GM18519 (cell line): ENCODE measurements around the gene TMC7.

Experiments used
- ATAC-seq: cut with Tn5 transposase; IDR thresholded peaks from one replicate; pipeline ENCODE4 v1.9.1; 2021; ENCODE audit warnings: mild to moderate bottlenecking, moderate library complexity; ENCODE audit not compliant: unreplicated experiment, low FRiP score

TMC7 gene

GRCh38 chr16:19086322-19087199 lies 102.8 kb downstream of the TMC7 start:
- ATAC-seq = no peak

GRCh38 chr16:19088341-19088916 lies 104.7 kb downstream of the TMC7 start:
- no peak for ATAC-seq

GRCh38 chr16:19089410-19089955 lies 105.7 kb downstream of the TMC7 start:
- no peak for ATAC-seq

GRCh38 chr16:19090916-19091315 lies 107.2 kb downstream of the TMC7 start:
- no peak for ATAC-seq

- ATAC-seq = no peak
Measured at GRCh38 chr16:19092653-19093410, 109.1 kb downstream of the TMC7 start.

GRCh38 chr16:19093631-19094541 lies 110.2 kb downstream of the TMC7 start:
- ATAC-seq = no peak

GRCh38 chr16:19094542-19095365 lies 111.0 kb downstream of the TMC7 start:
- no peak for ATAC-seq

- ATAC-seq = no peak
Measured at GRCh38 chr16:19095654-19096053, 111.9 kb downstream of the TMC7 start.

GRCh38 chr16:19098173-19098572 lies 114.4 kb downstream of the TMC7 start:
- no peak for ATAC-seq

GRCh38 chr16:19102187-19102872 lies 118.6 kb downstream of the TMC7 start:
- no peak for ATAC-seq

- ATAC-seq = no peak
Measured at GRCh38 chr16:19104607-19105006, 120.9 kb downstream of the TMC7 start.

- ATAC-seq = no peak
Measured at GRCh38 chr16:19105131-19105530, 121.4 kb downstream of the TMC7 start.

GRCh38 chr16:19105891-19106624 lies 122.3 kb downstream of the TMC7 start:
- ATAC-seq = no peak

- ATAC-seq = no peak
Measured at GRCh38 chr16:19106625-19107020, 122.9 kb downstream of the TMC7 start.

- ATAC-seq = no peak
Measured at GRCh38 chr16:19108409-19109287, 124.9 kb downstream of the TMC7 start.

- no peak for ATAC-seq
Measured at GRCh38 chr16:19109288-19109664, 125.5 kb downstream of the TMC7 start.
